OCI-LY7 (cell line): ENCODE results near the gene TSTD2. TPM values are rescaled to one million over a fixed set of nuclear protein-coding genes. Genes with fewer than 3 reads are reported as not detected.

Experiments
- BruUV-seq: library from RNA; stranded (reverse); fragments of 400-500 nt; replicated peaks from 2 replicates; lab custom pipeline; 2021; lab: Mats Ljungman, UMichigan
- CTCF ChIA-PET: fragments of 300-600 bp; sonication (Branson Sonifier 250); formaldehyde crosslinking; loops from one replicate; lab custom pipeline; 2022; ENCODE audit warnings: antibody characterized with exemption; ENCODE audit not compliant: unreplicated experiment; lab: Charles Lee
- POLR2A ChIA-PET: fragments of 300-600 bp; sonication (Branson Sonifier 250); formaldehyde crosslinking; loops from one replicate; lab custom pipeline; 2022; ENCODE audit warnings: antibody characterized with exemption; lab: Charles Lee
- DNase-seq: peaks from one replicate; pipeline ENCODE4 v3.0.0-alpha.2; 2015; ENCODE audit warnings: low spot score
- H2AFZ ChIP-seq: fragments of 200-600 bp; sonication (generic), shearing (Covaris generic); 2 replicates; pipeline ENCODE4 v1.6.1; 2014; ENCODE audit warnings: mild to moderate bottlenecking, antibody characterized with exemption, low read length, moderate library complexity
- H3K27ac ChIP-seq: fragments of 200-600 bp; sonication (generic); 2 replicates; pipeline ENCODE4 v1.5.1; 2014; ENCODE audit warnings: mixed run types, low read depth, mild to moderate bottlenecking, moderate library complexity, low read length, inconsistent platforms; ENCODE audit not compliant: poor library complexity, severe bottlenecking
- H3K36me3 ChIP-seq: fragments of 200-600 bp; sonication (generic); 2 replicates; pipeline ENCODE4 v1.6.1; 2014; ENCODE audit warnings: mild to moderate bottlenecking, antibody characterized with exemption, low read length, moderate library complexity, mixed read lengths; ENCODE audit not compliant: insufficient read depth
- H3K4me1 ChIP-seq: fragments of 200-600 bp; sonication (generic); 2 replicates; pipeline ENCODE4 v1.5.1; 2014; ENCODE audit warnings: mild to moderate bottlenecking, low read length; ENCODE audit not compliant: insufficient read depth, poor library complexity, severe bottlenecking
- H3K4me2 ChIP-seq: fragments of 200-600 bp; sonication (generic); 2 replicates; pipeline ENCODE4 v1.6.1; 2014; ENCODE audit warnings: mild to moderate bottlenecking, low read length
- H3K4me3 ChIP-seq: fragments of 200-600 bp; sonication (generic); 2 replicates; pipeline ENCODE4 v1.5.1; 2014; ENCODE audit warnings: mild to moderate bottlenecking, low read depth, low read length; ENCODE audit not compliant: poor library complexity, severe bottlenecking
- H3K79me2 ChIP-seq: fragments of 200-600 bp; sonication (generic); 2 replicates; pipeline ENCODE4 v1.6.1; 2016; ENCODE audit warnings: low read depth, mild to moderate bottlenecking, low read length, moderate library complexity, mixed read lengths; ENCODE audit not compliant: insufficient read depth
- H3K9me2 ChIP-seq: fragments of 200-600 bp; sonication (generic); 2 replicates; pipeline ENCODE4 v1.6.1; 2016; ENCODE audit warnings: mild to moderate bottlenecking, low read length, mixed read lengths; ENCODE audit not compliant: insufficient read depth
- H3K9me3 ChIP-seq: fragments of 200-600 bp; sonication (generic); 2 replicates; pipeline ENCODE4 v1.6.1; 2014; ENCODE audit warnings: mild to moderate bottlenecking, mixed run types, low read length, mixed read lengths
- H4K20me1 ChIP-seq: fragments of 200-600 bp; sonication (generic); 2 replicates; pipeline ENCODE4 v1.6.1; 2014; ENCODE audit warnings: mild to moderate bottlenecking, antibody characterized with exemption, low read length, moderate library complexity, mixed read lengths; ENCODE audit not compliant: insufficient read depth
- CTCF ChIP-seq: fragments of 200-600 bp; sonication (generic); conservative IDR thresholded peaks from 2 replicates; pipeline ENCODE4 v1.5.1; 2014; ENCODE audit warnings: mild to moderate bottlenecking, antibody characterized with exemption, low read length, moderate library complexity, mixed read lengths
- EZH2phosphoT487 ChIP-seq: fragments of 200-600 bp; sonication (generic); IDR thresholded peaks from 2 replicates; pipeline ENCODE4 v1.6.1; 2018; ENCODE audit warnings: low read depth, borderline replicate concordance, mild to moderate bottlenecking, mixed run types, antibody characterized with exemption, low read length, moderate library complexity, mixed read lengths
- intact Hi-C: fragments of 100-400 bp; cut with micrococcal nuclease; formaldehyde crosslinking; loops from one replicate; pipeline ENCODE4 v1.10.0; 2022; ENCODE audit not compliant: unreplicated experiment
- total RNA-seq, 2 experiments: library from RNA; depleted of rRNA in 1 of 2; stranded (reverse); fragments of >200 nt in 1 of 2; shearing (Covaris generic) in 1 of 2; gene quantifications; 2 replicates each; pipeline ENCODE4 v1.2.3, GENCODE V29; 2014 to 2022

Gene TSTD2
- total RNA-seq, 2 experiments from 2014 or later, result 17.1 to 22.0 TPM

- Histone ChIP-seq H3K4me3 (no peak overlapping the region), H2AFZ (no peak overlapping the region), H3K79me2 (no peaks in the 10 kb centered on the region), H3K4me2 (no peak overlapping the region), H3K4me1 (no peaks in the 10 kb centered on the region), H4K20me1 (no peaks in the 10 kb centered on the region), H3K27ac (no peak overlapping the region), H3K9me2 (no peaks in the 10 kb centered on the region), H3K9me3 (no peaks in the 10 kb centered on the region), H3K36me3 (peaks cover 100% of the 10 kb centered on the region)
- CTCF ChIA-PET, result no interaction called here
- DNase-seq, result no peak
- intact Hi-C loops, result no loop called here
- TF ChIP-seq CTCF (no peak), EZH2phosphoT487 (no peak)
- BruUV-seq, result no TSS peak
- POLR2A ChIA-PET, result interaction anchor here (0.8 to 1.4 kb wide), 4 partner anchors 9 to 433 kb away, joined by 3 to 7 read pairs (median 3); no protein-coding TSS in a partner anchor
Observed at GRCh38 chr9:97675655-97676054, 42.5 kb upstream of the TSTD2 start.

DNA sequence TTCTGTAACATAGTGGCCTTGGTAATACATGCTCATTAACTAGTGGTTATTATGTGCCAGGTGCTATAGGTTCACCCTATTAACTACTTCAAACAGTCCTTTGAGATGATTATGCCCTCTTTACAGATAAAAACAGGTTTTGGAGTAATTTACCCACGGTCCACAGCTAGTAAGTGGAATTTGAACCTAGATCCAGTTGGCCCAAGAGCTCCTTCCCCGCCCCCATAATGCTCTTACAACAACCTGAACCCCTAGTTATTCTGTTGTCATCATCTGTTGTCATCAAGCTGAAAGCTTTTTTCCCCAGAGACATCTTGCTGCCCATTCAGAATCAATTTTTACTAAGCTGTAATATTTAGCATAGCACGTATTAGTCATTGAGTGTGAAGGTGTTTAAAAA is 40.8 kb upstream of the TSTD2 start:
- BruUV-seq, result no TSS peak
- TF ChIP-seq EZH2phosphoT487, result no peak
- no peak for TF ChIP-seq CTCF
- no peaks in the 10 kb centered on the region for H3K9me2 ChIP-seq
- no peak for DNase-seq
- H3K4me3 ChIP-seq, result no peak overlapping the region
- ChIA-PET CTCF (interaction anchor here (0.6 kb wide), 1 partner anchor 378 kb away, joined by 8 read pairs; no protein-coding TSS in a partner anchor), POLR2A (interaction anchor here (1.2 to 1.5 kb wide), 2 partner anchors 13 to 23 kb away, joined by 3 to 4 read pairs; partner anchors contain the start of gene XPA)
- no peaks in the 10 kb centered on the region for H3K9me3 ChIP-seq
- intact Hi-C loops, result no loop called here
- no peaks in the 10 kb centered on the region for H3K4me1 ChIP-seq
- H3K27ac ChIP-seq, result no peak overlapping the region
- H2AFZ ChIP-seq, result no peak overlapping the region
- peaks cover 100% of the 10 kb centered on the region for H3K36me3 ChIP-seq
- H4K20me1 ChIP-seq, result no peaks in the 10 kb centered on the region
- no peak overlapping the region for H3K4me2 ChIP-seq
- no peaks in the 10 kb centered on the region for H3K79me2 ChIP-seq

DNA sequence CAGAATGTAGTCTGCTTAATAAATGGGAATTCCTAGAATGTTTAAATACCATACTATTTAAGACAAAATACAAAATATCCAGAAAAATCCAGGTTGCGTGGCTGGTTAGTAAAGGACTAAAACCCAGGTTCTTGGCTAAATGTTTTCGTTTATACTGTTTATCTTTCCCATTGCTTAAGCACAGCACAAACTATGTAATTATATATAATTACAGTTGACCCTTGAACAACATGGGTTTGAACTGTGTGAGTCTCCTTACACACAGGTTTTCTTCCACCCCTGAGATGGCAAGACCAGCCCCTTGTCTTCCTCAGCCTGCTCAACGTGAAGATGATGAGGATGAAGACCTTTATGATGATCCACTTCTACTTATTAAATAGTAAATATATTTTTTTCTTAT is 39.2 kb upstream of the TSTD2 start:
- no peaks in the 10 kb centered on the region for H4K20me1 ChIP-seq
- peaks cover 100% of the 10 kb centered on the region for H3K36me3 ChIP-seq
- H3K4me2 ChIP-seq, result no peak overlapping the region
- no peak overlapping the region for H3K27ac ChIP-seq
- H3K4me1 ChIP-seq, result no peaks in the 10 kb centered on the region
- intact Hi-C loops, result no loop called here
- no peak overlapping the region for H3K4me3 ChIP-seq
- H3K9me3 ChIP-seq, result no peaks in the 10 kb centered on the region
- no peak for DNase-seq
- ChIA-PET POLR2A (no interaction called here), CTCF (no interaction called here)
- H3K79me2 ChIP-seq, result no peaks in the 10 kb centered on the region
- no peaks in the 10 kb centered on the region for H3K9me2 ChIP-seq
- no peak overlapping the region for H2AFZ ChIP-seq
- TSS peak; percentile 11 for BruUV-seq
- TF ChIP-seq EZH2phosphoT487 (no peak), CTCF (no peak)
